Measurements from ENCODE around the gene DNAJB2. TPM values are rescaled to one million over a fixed set of nuclear protein-coding genes. Genes with fewer than 3 reads are reported as not detected.

DNAJB2 gene
- total RNA-seq, 2 experiments from 2014 or later = 57.0 to 59.7 TPM

Other genes starting within 250 kb of the DNAJB2 start
- not detected for gene CFAP65, start 237.8 kb upstream of the DNAJB2 start, total RNA-seq
- not detected for gene IHH, start 218.4 kb upstream of the DNAJB2 start, total RNA-seq
- gene NHEJ1, start 118.6 kb upstream of the DNAJB2 start, total RNA-seq = 10 to 100 TPM; 12.0 to 12.2 TPM
- gene SLC23A3, start 109.3 kb upstream of the DNAJB2 start, total RNA-seq = 1 to 10 TPM; 2.3 TPM
- gene CNPPD1, start 102.4 kb upstream of the DNAJB2 start, total RNA-seq = 10 to 100 TPM; 68.7 to 72.9 TPM
- 100 to 1,000 TPM; 107 to 113 TPM for gene RETREG2, start 101.1 kb upstream of the DNAJB2 start, total RNA-seq
- 10 to 100 TPM; 51.4 to 56.7 TPM for gene ZFAND2B, start 72.6 kb upstream of the DNAJB2 start, total RNA-seq
- gene ABCB6, start 60.4 kb upstream of the DNAJB2 start, total RNA-seq = 10 to 100 TPM; 15.2 to 17.9 TPM
- gene ATG9A, start 49.7 kb upstream of the DNAJB2 start, total RNA-seq = 10 to 100 TPM; 58.9 to 60.7 TPM
- 100 to 1,000 TPM; 121 to 122 TPM for gene ANKZF1, start 49.6 kb upstream of the DNAJB2 start, total RNA-seq
- gene GLB1L, start 33.9 kb upstream of the DNAJB2 start, total RNA-seq = 1 to 10 TPM; 6.2 to 7.3 TPM
- gene STK16, start 33.9 kb upstream of the DNAJB2 start, total RNA-seq = 10 to 100 TPM; 41.6 to 42.3 TPM
- not detected for gene TUBA4B, start 26.1 kb upstream of the DNAJB2 start, total RNA-seq
- gene TUBA4A, start 25.4 kb upstream of the DNAJB2 start, total RNA-seq = 100 to 1,000 TPM; 313 to 344 TPM
- gene PTPRN, start 30.0 kb downstream of the DNAJB2 start, total RNA-seq = under 1 TPM; 0.28 to 0.33 TPM
- not detected for gene RESP18, start 53.4 kb downstream of the DNAJB2 start, total RNA-seq
- gene DNPEP, start 108.5 kb downstream of the DNAJB2 start, total RNA-seq = 10 to 100 TPM; 40.1 to 44.4 TPM
- gene DES, start 139.0 kb downstream of the DNAJB2 start, total RNA-seq = not detected
- 1 to 10 TPM in 1 of 2 experiments, under 1 TPM in 1; 0.20 to 1.1 TPM for gene SPEG, start 155.5 kb downstream of the DNAJB2 start, total RNA-seq
- gene GMPPA, start 219.5 kb downstream of the DNAJB2 start, total RNA-seq = 10 to 100 TPM; 41.0 to 42.3 TPM
- under 1 TPM in 1 of 2 experiments, not detected in 1; 0.13 TPM for gene ASIC4, start 235.1 kb downstream of the DNAJB2 start, total RNA-seq